ENCODE results near the gene CAMK2D. TPM values are rescaled to one million over a fixed set of nuclear protein-coding genes. Genes with fewer than 3 reads are reported as not detected.

The CAMK2D gene
- total RNA-seq, 2 experiments from 2014 or later = 104 to 120 TPM

DNA sequence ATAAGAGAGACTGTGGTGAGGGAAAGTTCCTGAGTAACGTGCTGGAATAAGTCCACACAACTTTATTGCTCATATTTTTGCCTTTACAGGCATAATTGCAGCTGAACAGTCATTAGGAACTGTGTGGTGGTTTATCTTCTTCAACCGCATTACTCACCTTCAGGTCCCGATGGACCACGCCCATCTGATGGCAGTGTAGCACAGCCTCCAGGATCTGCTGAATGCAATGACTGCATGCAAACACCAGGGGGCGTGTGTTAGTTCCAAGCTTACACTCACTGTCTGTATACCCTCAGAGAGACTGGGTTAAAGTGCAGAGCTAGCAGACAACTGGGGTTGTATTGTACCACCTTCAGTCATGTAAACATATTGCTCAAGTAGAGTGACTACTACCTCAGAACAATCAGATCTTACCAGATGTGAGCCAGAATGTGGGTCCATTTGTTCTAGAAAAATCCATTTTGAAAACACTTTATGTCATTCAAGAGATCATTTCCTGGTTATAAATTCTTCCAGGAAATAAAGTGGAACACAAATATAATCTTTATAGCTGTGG is 214.0 kb downstream of the CAMK2D start:
- peak overlapping the region; percentile 60 for H3K27ac ChIP-seq (ENCODE audit: low read depth, low read length, poor library complexity, severe bottlenecking)
- peaks cover 83% of the 10 kb centered on the region for H3K36me3 ChIP-seq (ENCODE audit: insufficient read depth, low read length)
- BruUV-seq (replicated peaks) = no TSS peak
- H4K20me1 ChIP-seq (ENCODE audit: insufficient read depth, low read length) = no peaks in the 10 kb centered on the region
- peak; percentile 95 for DNase-seq (ENCODE audit: low spot score)
- H3K9me3 ChIP-seq (ENCODE audit: low read length) = no peaks in the 10 kb centered on the region
- TF ChIP-seq, protein P1, sequence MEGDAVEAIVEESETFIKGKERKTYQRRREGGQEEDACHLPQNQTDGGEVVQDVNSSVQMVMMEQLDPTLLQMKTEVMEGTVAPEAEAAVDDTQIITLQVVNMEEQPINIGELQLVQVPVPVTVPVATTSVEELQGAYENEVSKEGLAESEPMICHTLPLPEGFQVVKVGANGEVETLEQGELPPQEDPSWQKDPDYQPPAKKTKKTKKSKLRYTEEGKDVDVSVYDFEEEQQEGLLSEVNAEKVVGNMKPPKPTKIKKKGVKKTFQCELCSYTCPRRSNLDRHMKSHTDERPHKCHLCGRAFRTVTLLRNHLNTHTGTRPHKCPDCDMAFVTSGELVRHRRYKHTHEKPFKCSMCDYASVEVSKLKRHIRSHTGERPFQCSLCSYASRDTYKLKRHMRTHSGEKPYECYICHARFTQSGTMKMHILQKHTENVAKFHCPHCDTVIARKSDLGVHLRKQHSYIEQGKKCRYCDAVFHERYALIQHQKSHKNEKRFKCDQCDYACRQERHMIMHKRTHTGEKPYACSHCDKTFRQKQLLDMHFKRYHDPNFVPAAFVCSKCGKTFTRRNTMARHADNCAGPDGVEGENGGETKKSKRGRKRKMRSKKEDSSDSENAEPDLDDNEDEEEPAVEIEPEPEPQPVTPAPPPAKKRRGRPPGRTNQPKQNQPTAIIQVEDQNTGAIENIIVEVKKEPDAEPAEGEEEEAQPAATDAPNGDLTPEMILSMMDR (conservative IDR thresholded peaks at IDR 0.05; ENCODE audit: low read length) = peak; percentile 97
- TF ChIP-seq EZH2phosphoT487 (IDR thresholded peaks at IDR 0.05; ENCODE audit: borderline replicate concordance, low read depth, low read length) = no peak
- CTCF ChIA-PET (ENCODE audit: unreplicated experiment) = interaction anchor here (0.7 to 1.3 kb wide), 6 partner anchors 10 to 211 kb away, joined by 3 to 8 read pairs (median 3); no protein-coding TSS in a partner anchor
- intact Hi-C loops (cut with micrococcal nuclease; ENCODE audit: unreplicated experiment) = loop anchor here (1.0 to 5.0 kb wide), 6 partner anchors 89 to 360 kb away; partner anchors contain the start of gene CAMK2D
- H3K4me3 ChIP-seq (ENCODE audit: low read depth, low read length, poor library complexity, severe bottlenecking) = no peak overlapping the region
- peak overlapping the region; percentile 9; the same call in 1 of the 2 replicates for H2AFZ ChIP-seq (ENCODE audit: low read length)
- H3K9me2 ChIP-seq (ENCODE audit: insufficient read depth, low read length) = no peaks in the 10 kb centered on the region
- peak overlapping the region; percentile 38; the same call in 1 of the 2 replicates for H3K4me2 ChIP-seq (ENCODE audit: low read length)
- POLR2A ChIA-PET = interaction anchor here (0.6 to 2.5 kb wide), 6 partner anchors 13 to 213 kb away, joined by 3 to 39 read pairs (median 4); no protein-coding TSS in a partner anchor
- H3K4me1 ChIP-seq (ENCODE audit: insufficient read depth, low read length, poor library complexity, severe bottlenecking) = peaks cover 25% of the 10 kb centered on the region
- peaks cover 5% of the 10 kb centered on the region; the same call in 1 of the 2 replicates for H3K79me2 ChIP-seq (ENCODE audit: insufficient read depth, low read depth, low read length)

DNA sequence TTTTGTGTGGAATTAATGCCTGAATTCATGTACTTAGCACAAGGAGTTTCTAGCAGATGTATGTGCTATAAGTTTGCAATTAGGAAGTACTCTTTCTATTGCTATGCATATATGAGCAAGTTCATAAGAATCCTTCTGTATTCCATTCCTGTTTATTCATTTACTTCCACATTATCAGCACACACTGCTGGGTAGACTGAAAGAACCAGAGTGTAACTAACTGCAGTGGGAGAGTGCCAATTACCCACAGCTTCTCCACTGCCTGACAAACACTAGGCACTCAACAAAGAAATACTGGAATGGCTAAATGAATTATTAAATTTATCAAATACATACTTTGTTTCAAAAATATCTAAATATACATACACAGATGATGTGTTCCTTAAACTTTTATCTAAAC is 219.6 kb downstream of the CAMK2D start:
- Histone ChIP-seq H3K36me3 (ENCODE audit: insufficient read depth, low read length) (peaks cover 75% of the 10 kb centered on the region), H4K20me1 (ENCODE audit: insufficient read depth, low read length) (no peaks in the 10 kb centered on the region; the same call in 1 of the 2 replicates), H3K27ac (ENCODE audit: low read depth, low read length, poor library complexity, severe bottlenecking) (no peak overlapping the region), H3K79me2 (ENCODE audit: insufficient read depth, low read depth, low read length) (no peaks in the 10 kb centered on the region; the same call in 1 of the 2 replicates), H3K4me3 (ENCODE audit: low read depth, low read length, poor library complexity, severe bottlenecking) (no peak overlapping the region), H3K9me2 (ENCODE audit: insufficient read depth, low read length) (no peaks in the 10 kb centered on the region), H2AFZ (ENCODE audit: low read length) (no peak overlapping the region), H3K9me3 (ENCODE audit: low read length) (no peaks in the 10 kb centered on the region), H3K4me1 (ENCODE audit: insufficient read depth, low read length, poor library complexity, severe bottlenecking) (no peaks in the 10 kb centered on the region), H3K4me2 (ENCODE audit: low read length) (no peak overlapping the region)
- no TSS peak for BruUV-seq (replicated peaks)
- ChIA-PET CTCF (ENCODE audit: unreplicated experiment) (no interaction called here), POLR2A (interaction anchor here (0.6 to 1.9 kb wide), 3 partner anchors 22 to 283 kb away, joined by 3 to 7 read pairs (median 3); no protein-coding TSS in a partner anchor)
- TF ChIP-seq EZH2phosphoT487 (IDR thresholded peaks at IDR 0.05; ENCODE audit: borderline replicate concordance, low read depth, low read length) = no peak
- TF ChIP-seq, protein P1 (conservative IDR thresholded peaks at IDR 0.05; ENCODE audit: low read length) = no peak
- intact Hi-C loops (cut with micrococcal nuclease; ENCODE audit: unreplicated experiment) = no loop called here
- DNase-seq (ENCODE audit: low spot score) = no peak

DNA sequence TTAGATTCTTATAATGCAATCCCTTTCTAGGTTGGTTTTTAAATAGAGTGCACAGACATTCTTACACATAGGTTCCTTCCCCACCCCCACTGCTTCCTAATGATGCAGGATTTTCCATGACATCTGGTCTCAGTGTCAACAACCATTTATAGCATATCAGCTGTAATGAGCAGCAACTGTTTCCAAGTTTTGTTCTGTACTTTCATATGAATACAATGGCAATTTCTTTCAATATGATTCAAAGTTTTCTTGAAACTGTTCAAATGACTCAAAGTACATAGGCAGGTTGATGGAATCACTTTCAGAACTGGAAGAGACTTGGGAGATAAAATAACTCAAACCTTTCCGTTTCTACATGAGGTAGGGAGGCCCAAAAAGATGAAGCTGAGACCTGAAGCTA is 220.7 kb downstream of the CAMK2D start:
- POLR2A ChIA-PET = interaction anchor here (0.6 to 1.9 kb wide), 5 partner anchors 11 to 230 kb away, joined by 3 to 7 read pairs (median 4); no protein-coding TSS in a partner anchor
- H3K9me2 ChIP-seq (ENCODE audit: insufficient read depth, low read length) = no peaks in the 10 kb centered on the region
- no peak overlapping the region for H3K27ac ChIP-seq (ENCODE audit: low read depth, low read length, poor library complexity, severe bottlenecking)
- H3K4me1 ChIP-seq (ENCODE audit: insufficient read depth, low read length, poor library complexity, severe bottlenecking) = no peaks in the 10 kb centered on the region
- H4K20me1 ChIP-seq (ENCODE audit: insufficient read depth, low read length) = no peaks in the 10 kb centered on the region; the same call in 1 of the 2 replicates
- peaks cover 73% of the 10 kb centered on the region for H3K36me3 ChIP-seq (ENCODE audit: insufficient read depth, low read length)
- CTCF ChIA-PET (ENCODE audit: unreplicated experiment) = no interaction called here
- H3K4me2 ChIP-seq (ENCODE audit: low read length) = no peak overlapping the region
- no peak overlapping the region for H3K4me3 ChIP-seq (ENCODE audit: low read depth, low read length, poor library complexity, severe bottlenecking)
- H2AFZ ChIP-seq (ENCODE audit: low read length) = no peak overlapping the region
- TF ChIP-seq, protein P1 (conservative IDR thresholded peaks at IDR 0.05; ENCODE audit: low read length) = no peak
- no peak for TF ChIP-seq EZH2phosphoT487 (IDR thresholded peaks at IDR 0.05; ENCODE audit: borderline replicate concordance, low read depth, low read length)
- intact Hi-C loops (cut with micrococcal nuclease; ENCODE audit: unreplicated experiment) = no loop called here
- no peaks in the 10 kb centered on the region for H3K9me3 ChIP-seq (ENCODE audit: low read length)
- BruUV-seq (replicated peaks) = no TSS peak
- no peaks in the 10 kb centered on the region for H3K79me2 ChIP-seq (ENCODE audit: insufficient read depth, low read depth, low read length)
- DNase-seq (ENCODE audit: low spot score) = no peak

Measured in OCI-LY7 (cell line).